ENCODE measurements around the gene TMCC3.

GRCh38 chr12:94535510-94535921, 114.8 kb downstream of the TMCC3 start:
- TF ChIP-seq CTCF (IDR thresholded peaks at IDR 0.05; ENCODE audit: low read length) (no peak), EZH2 (optimal IDR thresholded peaks at IDR 0.05; ENCODE audit: low read depth, low read length) (no peak), EZH2phosphoT487 (IDR thresholded peaks at IDR 0.05; ENCODE audit: low read length) (no peak)

All from MM.1S (cell line).